ENCODE results near the gene UBE2J2. TPM values are rescaled to one million over a fixed set of nuclear protein-coding genes. Genes with fewer than 3 reads are reported as not detected.

The UBE2J2 gene
- total RNA-seq, 2 donors from 2014 or later: 69.9 to 72.7 TPM

DNA sequence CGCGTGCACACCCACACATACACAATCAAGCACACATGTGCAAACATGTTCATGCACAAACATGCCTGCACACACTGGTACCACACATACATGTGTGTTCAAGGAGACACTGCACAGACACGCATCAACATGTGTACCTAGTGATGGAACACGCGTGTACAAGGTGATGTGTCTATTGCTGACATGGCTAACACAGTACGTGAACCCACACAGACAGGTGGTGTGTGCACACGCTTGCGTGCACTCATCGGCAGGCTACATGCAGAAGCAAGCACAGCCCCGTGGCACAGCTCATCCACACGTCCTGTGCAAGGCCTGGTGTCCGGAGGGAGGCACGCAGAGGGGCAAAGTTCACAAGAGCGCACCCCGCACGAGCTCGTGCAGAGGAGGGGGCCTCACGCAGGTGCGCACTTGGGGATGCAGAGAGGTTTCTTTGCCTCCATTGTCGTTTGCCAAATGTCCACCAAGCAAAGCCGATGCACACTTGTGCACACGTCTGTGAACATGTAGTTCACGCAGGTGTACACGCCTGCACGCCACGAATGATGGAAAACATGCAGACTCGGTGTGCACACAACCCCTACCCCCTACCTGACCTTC is 33.1 kb upstream of the UBE2J2 start:
- Histone ChIP-seq H3K4me1 (ENCODE audit: control insufficient read depth, insufficient read depth, low read length) (peaks cover 20% of the 10 kb centered on the region), H3K9ac (ENCODE audit: extremely low read depth, low read length, poor library complexity, severe bottlenecking) (peak overlapping the region; percentile 32), H3K9me3 (ENCODE audit: control insufficient read depth, low read length) (no peaks in the 10 kb centered on the region), H3K36me3 (ENCODE audit: control insufficient read depth, insufficient read depth, low read length) (peaks cover 13% of the 10 kb centered on the region), H3K27ac (ENCODE audit: low read depth, low read length) (peak overlapping the region; percentile 21), H3K27me3 (ENCODE audit: control insufficient read depth, insufficient read depth, low read length, poor library complexity, severe bottlenecking) (no peaks in the 10 kb centered on the region), H3K4me3 (ENCODE audit: low read length) (peak overlapping the region; percentile 79)
- 68 to 72% methylated on average over 25 to 27 of the region's 27 CpGs for WGBS, 2 experiments (ENCODE audit: insufficient coverage in 1 of 2, insufficient read length in 1 of 2)
- Mint-ChIP-seq H3K4me3 (peak overlapping the region; percentile 66), H3K4me1 (peaks cover 15% of the 10 kb centered on the region), H3K27ac (peak overlapping the region; percentile 21), H3K27me3 (ENCODE audit: insufficient read depth) (no peaks in the 10 kb centered on the region), H3K9me3 (no peaks in the 10 kb centered on the region), H3K36me3 (ENCODE audit: low read depth) (no peaks in the 10 kb centered on the region)
- no peak for DNase-seq
- TF ChIP-seq, protein P1, sequence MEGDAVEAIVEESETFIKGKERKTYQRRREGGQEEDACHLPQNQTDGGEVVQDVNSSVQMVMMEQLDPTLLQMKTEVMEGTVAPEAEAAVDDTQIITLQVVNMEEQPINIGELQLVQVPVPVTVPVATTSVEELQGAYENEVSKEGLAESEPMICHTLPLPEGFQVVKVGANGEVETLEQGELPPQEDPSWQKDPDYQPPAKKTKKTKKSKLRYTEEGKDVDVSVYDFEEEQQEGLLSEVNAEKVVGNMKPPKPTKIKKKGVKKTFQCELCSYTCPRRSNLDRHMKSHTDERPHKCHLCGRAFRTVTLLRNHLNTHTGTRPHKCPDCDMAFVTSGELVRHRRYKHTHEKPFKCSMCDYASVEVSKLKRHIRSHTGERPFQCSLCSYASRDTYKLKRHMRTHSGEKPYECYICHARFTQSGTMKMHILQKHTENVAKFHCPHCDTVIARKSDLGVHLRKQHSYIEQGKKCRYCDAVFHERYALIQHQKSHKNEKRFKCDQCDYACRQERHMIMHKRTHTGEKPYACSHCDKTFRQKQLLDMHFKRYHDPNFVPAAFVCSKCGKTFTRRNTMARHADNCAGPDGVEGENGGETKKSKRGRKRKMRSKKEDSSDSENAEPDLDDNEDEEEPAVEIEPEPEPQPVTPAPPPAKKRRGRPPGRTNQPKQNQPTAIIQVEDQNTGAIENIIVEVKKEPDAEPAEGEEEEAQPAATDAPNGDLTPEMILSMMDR (conservative IDR thresholded peaks at IDR 0.05): no peak

DNA sequence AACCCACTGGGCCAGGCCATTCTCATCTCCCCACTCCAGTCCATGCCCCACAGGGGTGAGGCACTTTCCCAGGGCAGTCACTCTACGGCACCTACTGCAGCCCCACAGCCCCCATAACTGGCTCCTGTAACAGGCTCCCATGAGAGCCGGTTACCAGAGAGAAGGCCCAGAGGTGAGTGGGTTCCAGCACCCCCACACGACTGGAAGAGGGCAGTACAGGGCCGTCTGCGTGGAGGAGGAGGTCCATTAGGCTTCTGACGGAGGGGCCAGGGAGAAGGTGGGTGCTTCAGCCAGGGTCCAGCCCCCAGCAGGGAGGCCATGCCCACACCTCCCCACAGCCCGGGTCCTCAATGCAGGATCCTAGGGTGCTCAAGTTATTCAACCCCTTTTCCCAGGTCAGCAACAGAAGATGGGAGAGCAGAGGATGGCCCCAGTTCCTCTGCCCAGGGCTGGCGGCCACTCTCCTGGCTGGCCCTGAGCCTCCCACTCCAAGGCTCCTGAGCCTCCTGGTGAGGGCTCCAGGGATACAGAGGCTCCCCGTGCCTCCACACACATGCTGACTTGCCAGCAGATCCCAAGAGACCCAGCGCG is 32.5 kb upstream of the UBE2J2 start:
- H3K27ac Mint-ChIP-seq: peak overlapping the region; percentile 61
- peak; percentile 76 for DNase-seq
- H3K27me3 ChIP-seq (ENCODE audit: control insufficient read depth, insufficient read depth, low read length, poor library complexity, severe bottlenecking): no peaks in the 10 kb centered on the region
- TF ChIP-seq, protein P1 (conservative IDR thresholded peaks at IDR 0.05): no peak
- WGBS, 2 experiments (ENCODE audit: insufficient coverage in 1 of 2, insufficient read length in 1 of 2): 61 to 67% methylated on average over 4 to 11 of the region's 11 CpGs
- H3K36me3 ChIP-seq (ENCODE audit: control insufficient read depth, insufficient read depth, low read length): peaks cover 8% of the 10 kb centered on the region
- H3K36me3 Mint-ChIP-seq (ENCODE audit: low read depth): no peaks in the 10 kb centered on the region
- no peak overlapping the region for H3K9ac ChIP-seq (ENCODE audit: extremely low read depth, low read length, poor library complexity, severe bottlenecking)
- peaks cover 15% of the 10 kb centered on the region for H3K4me1 Mint-ChIP-seq
- H3K4me3 ChIP-seq (ENCODE audit: low read length): peak overlapping the region; percentile 79
- peak overlapping the region; percentile 66 for H3K4me3 Mint-ChIP-seq
- H3K4me1 ChIP-seq (ENCODE audit: control insufficient read depth, insufficient read depth, low read length): peaks cover 20% of the 10 kb centered on the region
- H3K9me3 ChIP-seq (ENCODE audit: control insufficient read depth, low read length): no peaks in the 10 kb centered on the region
- H3K27me3 Mint-ChIP-seq (ENCODE audit: insufficient read depth): no peaks in the 10 kb centered on the region
- no peaks in the 10 kb centered on the region for H3K9me3 Mint-ChIP-seq
- peak overlapping the region; percentile 76 for H3K27ac ChIP-seq (ENCODE audit: low read depth, low read length)

DNA sequence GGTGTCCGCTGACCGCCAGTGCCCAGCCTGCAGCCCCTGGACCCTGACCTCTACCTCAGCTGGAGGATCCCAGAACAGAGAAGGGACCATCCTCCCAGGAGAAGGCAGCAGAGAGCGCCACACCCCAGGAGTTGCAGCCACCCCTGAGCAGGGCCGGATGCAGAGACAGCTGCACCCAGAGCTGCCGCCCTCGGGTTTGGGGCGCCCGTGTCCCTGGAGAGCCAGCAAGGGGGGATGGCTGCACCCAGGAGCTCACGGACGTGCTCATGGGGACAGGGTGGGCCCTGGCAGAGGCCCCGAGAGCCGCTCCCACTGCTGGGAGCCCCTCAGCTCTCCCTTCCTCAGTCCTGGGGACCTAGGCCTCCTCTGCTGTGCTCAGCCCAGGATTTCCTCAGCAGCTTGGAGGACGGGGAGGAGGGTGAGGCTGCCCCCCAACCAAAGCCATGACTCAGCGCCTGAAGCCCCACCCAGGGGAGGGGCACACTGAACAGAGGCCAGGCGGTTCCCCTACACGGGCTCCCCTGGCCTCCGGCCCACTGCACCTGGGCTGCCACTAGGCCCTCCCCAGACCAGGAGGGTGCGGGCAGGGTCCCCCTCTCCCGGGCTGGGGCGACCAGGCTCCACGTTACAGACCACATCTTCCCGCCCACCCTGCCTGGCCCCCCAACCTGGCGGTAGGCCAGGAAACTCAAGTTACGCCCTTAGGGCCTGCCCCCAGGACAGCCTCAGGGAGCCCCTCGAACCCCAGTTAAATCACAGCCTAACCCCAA is 31.8 kb upstream of the UBE2J2 start:
- no peaks in the 10 kb centered on the region for H3K9me3 ChIP-seq (ENCODE audit: control insufficient read depth, low read length)
- H3K27me3 Mint-ChIP-seq (ENCODE audit: insufficient read depth): no peaks in the 10 kb centered on the region
- H3K27ac Mint-ChIP-seq: peak overlapping the region; percentile 61
- TF ChIP-seq, protein P1 (conservative IDR thresholded peaks at IDR 0.05): no peak
- WGBS, 2 experiments (ENCODE audit: insufficient coverage in 1 of 2, insufficient read length in 1 of 2): 70 to 75% methylated on average over 13 to 25 of the region's 25 CpGs
- peak overlapping the region; percentile 79 for H3K4me3 ChIP-seq (ENCODE audit: low read length)
- peaks cover 2% of the 10 kb centered on the region for H3K36me3 ChIP-seq (ENCODE audit: control insufficient read depth, insufficient read depth, low read length)
- no peaks in the 10 kb centered on the region for H3K9me3 Mint-ChIP-seq
- peaks cover 20% of the 10 kb centered on the region for H3K4me1 ChIP-seq (ENCODE audit: control insufficient read depth, insufficient read depth, low read length)
- no peak for DNase-seq
- H3K4me3 Mint-ChIP-seq: peak overlapping the region; percentile 66
- H3K27ac ChIP-seq (ENCODE audit: low read depth, low read length): peak overlapping the region; percentile 76
- H3K9ac ChIP-seq (ENCODE audit: extremely low read depth, low read length, poor library complexity, severe bottlenecking): no peak overlapping the region
- H3K36me3 Mint-ChIP-seq (ENCODE audit: low read depth): no peaks in the 10 kb centered on the region
- H3K27me3 ChIP-seq (ENCODE audit: control insufficient read depth, insufficient read depth, low read length, poor library complexity, severe bottlenecking): no peaks in the 10 kb centered on the region
- H3K4me1 Mint-ChIP-seq: peaks cover 15% of the 10 kb centered on the region
